ENCODE results near the gene FAM221B.

FAM221B gene

DNA sequence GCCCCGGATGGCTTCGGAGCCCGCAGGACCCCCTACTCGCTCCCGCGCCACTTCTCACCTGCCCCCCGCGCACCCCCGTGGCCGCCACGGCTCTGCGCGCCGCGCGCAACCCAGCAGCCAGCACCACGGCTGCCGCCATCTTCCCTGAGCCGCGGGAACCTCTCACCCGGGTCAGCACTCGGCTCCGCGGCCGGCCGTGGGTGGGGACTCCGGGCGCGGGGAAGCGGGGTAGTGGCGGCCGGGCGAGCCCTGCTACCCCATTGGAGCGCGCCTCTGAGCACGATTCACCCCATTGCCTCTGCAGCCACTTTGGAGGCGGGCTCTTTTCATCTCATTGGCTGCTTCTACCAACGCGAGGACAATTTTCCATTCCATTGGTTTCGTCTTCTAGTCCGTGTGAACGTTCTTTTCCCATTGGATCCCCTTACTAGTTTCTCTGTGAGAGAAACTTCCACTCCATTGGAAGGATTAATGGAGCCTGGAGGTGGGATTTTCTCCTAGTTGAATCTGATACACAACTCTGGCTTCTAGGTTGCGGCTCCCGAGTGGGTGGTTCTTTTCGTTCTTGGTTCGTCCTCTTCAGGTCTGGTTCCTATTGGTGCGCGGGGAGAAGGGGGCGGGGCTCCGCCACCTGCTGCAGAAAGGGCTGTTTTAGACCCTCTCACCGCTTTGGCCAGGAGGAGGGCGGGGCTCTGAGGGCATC is 13.5 kb downstream of the FAM221B start, which contains the start of gene HINT2:
TSS of gene HINT2 (minus strand) at position 202 of the 703 bp plus-strand sequence. CDS start at position 139, 63 bp downstream.
- peak; percentile 100 for DNase-seq

DNA sequence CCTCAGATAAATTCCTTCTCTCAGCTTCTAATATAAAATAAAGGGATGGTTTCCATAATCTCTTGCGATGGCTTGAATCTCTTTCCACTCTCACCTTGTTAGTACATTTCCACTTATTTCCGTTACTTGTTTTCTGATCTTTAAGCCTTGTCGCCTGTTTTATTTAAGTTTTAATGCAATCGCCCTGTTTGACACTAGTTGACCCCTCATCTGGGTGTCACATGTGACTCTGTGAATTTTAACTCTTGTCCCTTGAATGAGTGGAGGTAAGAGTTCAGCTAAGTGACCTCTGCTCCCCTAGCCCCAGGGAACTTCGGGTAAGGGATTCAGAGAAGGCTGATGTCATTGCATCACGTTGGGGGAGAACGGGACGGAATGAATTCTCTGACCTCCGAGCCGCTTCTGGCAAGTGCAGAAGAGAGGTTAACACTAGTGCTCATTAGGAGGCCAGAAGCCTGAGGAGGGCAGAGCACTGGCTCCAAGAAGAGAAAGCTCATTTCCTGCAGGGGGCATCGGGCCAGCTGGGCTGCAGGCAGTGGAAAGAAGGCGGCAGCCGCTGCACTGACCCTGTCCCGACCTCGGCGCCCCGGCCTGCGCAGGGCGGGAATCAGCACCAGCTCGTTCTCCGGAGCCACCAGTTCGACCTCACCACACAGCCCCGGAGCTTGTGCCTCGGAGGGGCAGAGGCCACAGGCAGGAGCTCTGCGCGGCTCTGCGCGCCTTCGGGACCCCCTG is 14.3 kb downstream of the FAM221B start:
- DNase-seq, result peak; percentile 75

DNA sequence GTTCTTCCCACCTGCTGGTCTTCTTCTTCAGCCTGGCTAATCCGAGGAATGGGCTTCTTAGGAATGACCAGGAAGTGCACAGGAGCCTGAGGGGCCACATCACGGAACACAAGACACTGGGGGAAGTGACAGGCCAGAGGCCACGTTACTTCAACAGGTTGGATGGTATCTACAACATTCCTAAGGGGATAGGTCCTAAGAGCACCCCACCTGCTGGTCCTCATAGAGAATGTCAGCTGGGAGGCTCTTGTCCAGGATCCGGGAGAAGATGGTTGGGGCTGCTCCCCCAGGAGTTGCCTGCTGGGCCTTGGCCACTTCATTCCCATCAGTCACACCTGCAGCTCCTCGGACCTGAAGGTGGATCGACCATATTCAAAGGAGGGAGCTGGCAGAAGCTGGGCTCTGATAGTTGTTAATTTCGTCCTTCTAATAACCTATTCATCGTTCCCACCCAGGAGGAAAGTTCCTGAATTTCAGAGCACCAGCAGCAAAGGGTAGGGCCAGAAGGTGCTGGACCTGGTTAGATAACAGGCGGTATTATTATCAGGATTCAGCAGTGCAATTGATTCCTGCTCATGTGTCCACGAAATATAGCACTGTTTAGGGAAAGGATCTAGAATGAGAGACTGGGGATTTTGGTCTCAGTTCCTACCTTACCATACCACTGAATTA is 15.0 kb downstream of the FAM221B start:
- peak; percentile 58 for DNase-seq

DNA sequence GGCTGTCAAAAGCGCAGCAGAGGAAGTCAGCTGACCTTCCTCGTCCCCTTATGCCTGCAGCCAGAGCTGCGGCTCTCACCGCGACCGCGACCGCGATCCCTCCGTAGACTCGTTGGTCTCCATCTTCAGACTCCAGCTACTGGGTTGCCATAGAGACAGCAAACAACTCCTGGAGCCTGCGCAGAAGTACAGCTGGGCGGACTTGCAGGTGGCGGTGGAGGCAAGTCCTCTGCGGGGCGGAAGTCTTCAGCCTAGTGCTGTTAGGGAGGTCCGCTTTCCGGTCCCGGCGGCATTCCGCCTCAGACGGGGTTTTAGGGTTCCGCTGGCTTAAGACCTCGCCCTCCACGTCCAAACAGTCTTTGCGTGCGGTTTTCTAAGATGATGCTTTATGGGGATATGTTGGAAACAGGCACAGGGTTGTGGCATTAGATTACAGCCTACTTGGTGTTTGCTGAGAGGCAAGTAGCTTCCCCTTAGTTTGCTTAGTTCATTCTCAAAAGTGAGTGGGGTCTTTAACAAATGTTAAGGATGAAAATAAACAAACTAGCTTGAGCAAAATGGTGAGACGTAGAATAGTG is 16.4 kb downstream of the FAM221B start, which contains the start of gene SPAG8:
TSS of gene SPAG8 (minus strand) at position 238 of the 578 bp plus-strand sequence. CDS start at position 123, 115 bp downstream.
- DNase-seq, result peak; percentile 99

DNA sequence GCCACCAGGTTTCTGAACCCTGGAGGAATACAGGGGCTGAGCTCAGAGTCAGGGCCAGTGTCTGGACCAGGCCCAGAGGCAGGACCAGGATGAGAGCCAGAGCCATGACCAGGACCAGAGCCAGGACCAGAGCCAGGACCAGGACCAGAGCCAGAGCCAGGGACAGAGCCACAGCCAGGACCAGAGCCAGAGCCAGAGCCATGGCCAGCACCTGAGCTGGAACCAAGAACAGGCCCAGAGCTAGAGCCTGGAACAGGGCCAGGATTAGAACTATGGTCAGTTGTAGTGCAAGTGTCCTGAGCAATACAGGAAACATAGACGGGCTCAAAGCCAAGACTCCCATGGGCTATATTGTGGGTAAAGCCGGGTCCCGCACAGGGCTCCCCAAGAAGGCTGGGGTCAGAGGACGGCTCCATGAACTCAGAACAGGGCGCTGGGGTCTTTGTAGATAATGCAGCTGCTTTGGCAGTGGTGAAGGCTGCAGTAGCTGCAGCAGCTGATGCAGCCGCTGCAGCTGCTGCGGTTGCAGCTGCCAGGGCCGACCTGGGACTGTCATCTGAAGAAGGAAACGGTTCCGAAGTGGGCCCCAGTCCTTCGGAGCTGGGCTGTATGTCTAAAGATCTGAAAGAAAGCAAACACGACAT is 17.0 kb downstream of the FAM221B start:
- no peak for DNase-seq

DNA sequence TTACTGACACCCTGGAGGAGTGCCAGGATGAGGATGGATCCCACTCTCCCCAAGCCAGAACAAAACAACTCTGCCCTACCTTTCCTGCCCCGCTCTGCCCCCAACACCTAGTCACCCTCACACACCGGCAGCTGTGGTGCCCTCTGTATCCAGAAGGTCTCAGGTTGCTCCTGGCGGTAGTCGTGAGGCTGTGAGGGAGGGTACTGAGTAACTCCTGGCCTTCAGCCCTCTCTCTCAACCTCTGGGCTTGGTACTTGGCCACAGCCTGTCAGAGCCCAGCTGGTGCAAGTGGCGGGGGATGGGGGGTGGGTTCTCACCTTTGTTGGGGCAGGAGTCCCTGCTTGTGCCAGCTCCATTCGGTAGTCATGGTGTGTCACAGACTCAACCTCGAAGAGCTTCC is 18.4 kb downstream of the FAM221B start:
- DNase-seq, result no peak

DNA sequence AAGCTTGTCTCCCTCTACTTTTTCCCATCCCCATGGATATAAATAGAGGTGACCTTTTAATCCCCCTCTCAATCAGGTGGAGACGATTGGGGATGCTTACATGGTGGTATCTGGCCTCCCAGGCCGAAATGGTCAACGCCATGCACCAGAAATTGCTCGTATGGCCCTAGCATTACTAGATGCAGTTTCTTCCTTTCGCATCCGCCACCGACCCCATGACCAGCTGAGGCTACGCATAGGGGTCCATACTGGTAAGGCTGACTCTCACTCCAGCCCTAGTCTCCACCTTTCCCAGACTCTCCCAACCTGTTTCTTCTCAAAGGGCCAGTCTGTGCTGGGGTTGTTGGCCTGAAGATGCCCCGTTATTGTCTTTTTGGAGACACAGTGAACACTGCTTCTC is 20.1 kb downstream of the FAM221B start:
- no peak for DNase-seq

DNA sequence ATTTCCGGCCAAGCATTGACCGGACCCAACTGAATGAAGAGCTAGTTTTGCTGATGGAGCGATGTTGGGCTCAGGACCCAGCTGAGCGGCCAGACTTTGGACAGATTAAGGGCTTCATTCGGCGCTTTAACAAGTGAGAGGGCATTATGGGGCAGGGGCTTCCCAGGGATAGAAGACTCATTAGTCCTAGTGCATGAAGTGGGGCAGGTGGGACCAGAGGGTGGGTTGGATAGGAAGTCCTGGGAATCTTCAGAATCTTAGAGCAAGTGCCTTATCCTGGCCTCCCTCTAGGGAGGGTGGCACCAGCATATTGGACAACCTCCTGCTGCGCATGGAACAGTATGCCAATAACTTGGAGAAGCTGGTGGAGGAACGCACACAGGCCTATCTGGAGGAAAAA is 22.4 kb downstream of the FAM221B start:
- no peak for DNase-seq

DNA sequence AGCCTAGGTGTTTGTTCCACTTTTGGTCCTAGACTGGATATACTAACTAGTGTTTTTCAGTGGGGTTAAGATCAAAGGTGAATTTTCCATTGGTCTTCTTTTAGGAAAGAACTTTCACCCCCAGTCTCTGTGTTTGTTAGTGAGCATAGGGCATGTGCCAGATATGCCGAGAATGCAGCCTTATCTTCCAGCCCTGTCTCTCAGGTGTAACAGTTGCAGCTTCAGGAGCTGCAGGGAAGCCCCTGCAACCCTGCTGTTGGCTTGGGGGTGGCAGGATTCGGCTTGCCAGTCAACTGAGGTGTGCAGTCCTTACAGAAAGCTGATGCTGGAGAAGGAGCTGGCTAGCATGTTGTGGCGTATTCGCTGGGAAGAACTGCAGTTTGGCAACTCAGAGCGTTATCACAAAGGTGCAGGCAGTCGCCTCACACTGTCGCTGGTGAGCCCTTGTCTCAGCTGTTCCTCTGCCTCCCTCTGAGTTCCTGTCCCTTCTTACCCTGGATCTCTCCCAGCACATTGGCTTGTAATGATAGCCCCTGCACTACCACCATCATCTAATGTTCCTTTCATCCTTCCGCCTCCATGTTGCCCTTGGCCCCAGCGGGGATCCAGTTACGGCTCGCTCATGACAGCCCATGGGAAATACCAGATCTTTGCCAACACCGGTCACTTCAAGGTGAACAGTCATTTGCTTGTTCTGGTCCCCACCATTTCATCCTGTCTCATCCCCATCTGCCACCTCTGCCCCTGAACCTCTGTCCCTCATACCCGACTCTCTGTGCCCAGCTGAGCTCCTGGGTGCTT is 27.0 kb downstream of the FAM221B start:
- DNase-seq, result no peak

DNA sequence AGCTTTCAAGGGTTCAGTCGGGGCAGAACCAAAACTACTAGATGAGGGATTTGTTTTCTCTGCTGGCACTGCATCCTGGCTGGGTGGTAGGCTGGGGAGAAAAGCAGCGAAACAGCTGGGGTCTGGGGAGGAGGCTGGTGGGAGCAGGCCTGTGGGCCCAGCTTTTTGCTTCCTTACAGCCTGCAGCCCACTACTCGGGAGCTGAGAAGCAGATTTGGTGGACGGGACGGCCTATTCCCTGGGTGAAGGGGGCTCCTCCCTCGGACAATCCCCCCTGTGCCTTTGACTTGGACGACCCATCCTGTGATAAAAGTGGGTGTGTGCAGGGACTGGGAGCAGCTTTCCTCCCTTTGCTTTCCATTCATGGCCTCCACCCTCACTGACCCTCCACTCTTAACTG is 28.0 kb downstream of the FAM221B start:
- no peak for DNase-seq

DNA sequence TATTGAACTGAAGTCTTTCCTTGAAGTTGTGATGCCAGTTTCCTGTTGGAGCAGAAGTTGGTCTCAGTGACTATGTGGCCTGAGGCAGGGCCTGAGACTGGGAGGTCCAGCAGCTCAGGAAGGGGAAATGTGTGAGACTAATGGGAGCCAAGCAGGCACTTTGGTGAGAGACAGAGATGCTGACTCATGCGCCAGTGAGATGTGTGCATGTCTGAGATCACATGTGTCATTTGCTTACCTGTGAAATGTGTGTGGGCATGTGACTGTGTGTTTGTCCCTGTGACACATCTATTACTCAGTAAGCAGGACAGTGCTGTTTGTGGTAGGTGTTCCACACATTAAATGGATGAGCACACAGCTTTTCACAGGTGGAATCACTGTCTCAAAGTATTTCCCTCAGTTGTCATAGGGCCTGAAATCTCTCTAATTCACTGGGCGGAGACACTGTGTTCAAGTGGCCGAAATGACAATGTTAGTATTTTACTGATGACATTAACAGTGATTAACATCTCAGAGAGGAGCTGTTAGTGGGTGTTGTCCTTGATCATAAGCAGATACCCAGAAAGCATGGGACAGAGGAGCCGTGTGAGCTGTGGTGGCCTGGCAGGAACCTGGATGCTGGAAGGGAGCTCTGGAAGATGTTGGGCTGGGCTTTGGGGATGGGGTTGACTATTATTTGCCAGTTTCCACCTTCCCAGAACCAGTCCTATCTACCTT is 29.7 kb downstream of the FAM221B start:
- DNase-seq, result no peak

DNA sequence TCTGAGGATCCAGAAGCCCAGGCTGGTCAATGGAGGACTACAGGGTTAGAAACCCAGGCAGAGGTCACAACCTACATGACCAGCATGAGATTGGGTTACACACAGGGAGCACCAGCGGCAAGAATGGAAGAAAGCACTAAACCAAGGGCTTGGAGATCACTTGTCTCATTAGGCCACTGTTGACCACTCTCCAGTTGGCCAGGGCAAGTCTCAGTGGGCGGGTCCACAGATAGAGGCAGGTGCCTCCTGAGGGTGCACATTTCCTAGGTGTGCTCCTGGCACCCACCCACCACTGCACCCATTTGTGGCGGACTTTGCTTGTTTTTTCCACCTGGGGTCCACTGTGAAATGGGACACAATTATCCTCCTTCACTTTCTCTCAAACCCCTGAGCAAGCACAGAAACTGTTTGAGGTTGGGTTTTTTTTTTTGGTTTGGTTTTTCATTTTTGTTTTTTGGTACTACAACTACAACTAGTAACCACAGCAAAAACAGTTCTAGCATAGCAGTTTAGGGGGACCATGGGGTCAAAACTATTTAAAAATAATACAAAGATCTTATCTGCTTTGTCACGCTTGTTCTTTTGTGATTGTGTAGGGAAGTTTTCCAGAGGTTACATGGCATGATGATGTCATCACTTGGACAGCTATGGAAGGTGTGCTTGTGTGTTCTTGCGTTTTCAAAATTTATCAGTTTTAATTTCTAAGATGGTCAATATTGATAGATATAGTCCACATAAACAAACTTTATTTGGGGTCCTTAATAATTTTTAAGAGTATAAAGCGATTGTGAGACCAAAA is 31.0 kb downstream of the FAM221B start:
- DNase-seq, result no peak

DNA sequence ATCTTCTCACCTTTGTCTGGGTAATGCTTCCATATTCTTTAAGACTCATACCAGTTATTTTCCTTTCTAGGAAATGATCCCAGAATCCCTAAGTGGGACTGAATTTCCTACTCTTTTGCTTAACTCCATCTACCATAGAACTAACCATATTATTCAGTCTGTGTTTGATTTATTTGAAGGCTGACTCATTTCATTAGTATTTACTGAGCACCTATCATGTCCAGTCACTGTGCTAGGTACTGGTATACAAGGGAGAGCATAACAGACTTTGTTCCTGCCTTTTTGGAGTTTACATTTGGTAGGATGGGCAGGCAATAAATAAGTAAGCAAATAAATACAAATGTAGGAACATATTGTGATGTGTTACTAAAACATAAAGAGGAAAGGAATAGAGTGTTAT is 32.8 kb downstream of the FAM221B start:
- no peak for DNase-seq

DNA sequence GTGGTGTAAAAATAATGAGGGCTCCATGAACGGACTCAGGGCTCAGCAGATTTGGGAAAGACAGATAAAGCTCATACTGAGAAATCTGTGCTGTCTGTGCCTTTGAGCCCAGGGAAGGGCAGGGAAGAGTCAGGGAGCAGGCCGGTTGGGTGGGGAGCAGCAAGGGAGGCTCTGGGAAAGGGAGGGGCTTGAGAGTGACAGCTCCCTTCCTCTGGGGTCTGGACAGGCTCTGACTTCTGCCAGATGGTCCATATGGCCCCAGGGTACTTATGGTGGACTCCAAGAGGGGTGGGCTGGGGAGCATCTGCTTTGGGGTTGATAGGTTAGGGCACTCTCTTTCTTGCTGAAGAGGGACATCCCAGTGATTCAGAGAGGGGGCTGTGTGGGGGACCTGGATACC is 35.1 kb downstream of the FAM221B start:
- no peak for DNase-seq

DNA sequence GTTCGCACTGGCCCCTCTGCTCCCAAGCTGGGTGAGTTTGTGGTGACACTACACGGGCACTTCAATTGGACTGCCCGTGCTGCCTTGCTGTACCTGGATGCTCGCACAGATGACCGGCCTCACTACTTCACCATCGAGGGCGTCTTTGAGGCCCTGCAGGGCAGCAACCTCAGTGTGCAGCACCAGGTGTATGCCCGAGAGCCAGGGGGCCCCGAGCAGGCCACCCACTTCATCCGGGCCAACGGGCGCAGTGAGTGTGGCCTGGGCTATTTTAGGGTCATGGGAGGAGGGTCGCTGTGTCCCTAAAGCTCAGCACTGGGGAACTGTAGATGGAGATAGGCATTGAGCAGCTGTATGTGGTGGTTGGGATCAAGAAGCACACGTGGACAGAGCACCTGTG is 35.7 kb downstream of the FAM221B start:
- DNase-seq, result no peak

DNA sequence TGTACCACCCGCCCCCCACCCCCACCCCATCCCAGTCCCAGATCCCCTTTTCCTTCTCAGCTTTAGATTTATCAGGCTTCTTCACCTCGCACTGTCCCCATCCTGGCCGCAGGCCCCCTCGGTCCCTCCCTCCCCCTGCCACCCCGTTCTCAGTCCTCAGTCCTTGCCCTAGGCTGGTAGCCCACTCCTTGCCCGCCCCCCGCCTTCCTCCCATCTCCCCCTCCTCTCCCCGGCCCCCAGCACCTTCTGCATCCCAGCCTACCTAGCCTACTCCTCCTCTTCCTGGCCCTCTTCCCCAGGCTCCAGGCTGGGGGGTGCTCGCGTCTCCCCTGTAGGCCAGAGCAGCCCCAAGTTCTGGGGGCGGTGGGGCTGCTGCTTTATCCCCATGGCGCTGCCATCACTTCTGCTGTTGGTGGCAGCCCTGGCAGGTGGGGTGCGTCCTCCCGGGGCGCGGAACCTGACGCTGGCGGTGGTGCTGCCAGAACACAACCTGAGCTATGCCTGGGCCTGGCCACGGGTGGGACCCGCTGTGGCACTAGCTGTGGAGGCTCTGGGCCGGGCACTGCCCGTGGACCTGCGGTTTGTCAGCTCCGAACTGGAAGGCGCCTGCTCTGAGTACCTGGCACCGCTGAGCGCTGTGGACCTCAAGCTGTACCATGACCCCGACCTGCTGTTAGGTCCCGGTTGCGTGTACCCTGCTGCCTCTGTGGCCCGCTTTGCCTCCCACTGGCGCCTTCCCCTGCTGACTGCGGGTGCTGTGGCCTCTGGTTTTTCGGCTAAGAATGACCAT is 36.3 kb downstream of the FAM221B start:
- no peak for DNase-seq

DNA sequence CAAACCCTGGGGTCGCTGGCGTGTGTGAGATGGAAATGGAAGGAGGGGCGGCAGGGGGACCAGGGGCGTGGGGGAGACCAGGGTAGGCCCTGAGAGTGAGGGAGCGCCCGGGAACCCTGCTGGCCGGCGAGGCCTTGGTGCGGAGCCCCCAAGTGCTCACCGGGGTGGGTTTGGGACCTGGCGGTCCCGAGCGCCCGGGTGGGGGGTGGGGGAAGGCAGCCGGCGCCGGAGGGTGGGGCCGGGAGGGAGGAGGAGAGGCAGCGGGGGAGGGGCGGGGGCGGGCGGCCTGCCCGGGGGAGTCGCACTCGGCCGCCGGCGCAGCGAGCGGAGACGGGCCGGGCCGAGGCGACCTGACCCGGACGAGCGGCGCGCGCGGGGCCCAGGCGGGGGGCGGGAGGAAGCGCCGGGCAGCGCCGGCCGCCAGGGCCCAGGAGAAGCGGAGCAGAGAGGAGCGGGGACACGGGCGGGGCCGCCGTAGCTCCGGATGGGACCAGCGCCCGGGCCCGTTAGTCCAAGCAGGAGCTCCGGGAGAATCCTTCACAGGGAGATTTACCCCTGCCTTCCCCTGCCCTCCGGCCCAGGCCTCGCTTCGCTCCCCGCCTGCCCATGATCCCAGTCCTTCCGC is 37.1 kb downstream of the FAM221B start, which contains the start of gene NPR2:
TSS of gene NPR2 (plus strand) at position 295 of the 625 bp plus-strand sequence. CDS start 818 bp downstream, outside the sequence.
- DNase-seq, result no peak

DNA sequence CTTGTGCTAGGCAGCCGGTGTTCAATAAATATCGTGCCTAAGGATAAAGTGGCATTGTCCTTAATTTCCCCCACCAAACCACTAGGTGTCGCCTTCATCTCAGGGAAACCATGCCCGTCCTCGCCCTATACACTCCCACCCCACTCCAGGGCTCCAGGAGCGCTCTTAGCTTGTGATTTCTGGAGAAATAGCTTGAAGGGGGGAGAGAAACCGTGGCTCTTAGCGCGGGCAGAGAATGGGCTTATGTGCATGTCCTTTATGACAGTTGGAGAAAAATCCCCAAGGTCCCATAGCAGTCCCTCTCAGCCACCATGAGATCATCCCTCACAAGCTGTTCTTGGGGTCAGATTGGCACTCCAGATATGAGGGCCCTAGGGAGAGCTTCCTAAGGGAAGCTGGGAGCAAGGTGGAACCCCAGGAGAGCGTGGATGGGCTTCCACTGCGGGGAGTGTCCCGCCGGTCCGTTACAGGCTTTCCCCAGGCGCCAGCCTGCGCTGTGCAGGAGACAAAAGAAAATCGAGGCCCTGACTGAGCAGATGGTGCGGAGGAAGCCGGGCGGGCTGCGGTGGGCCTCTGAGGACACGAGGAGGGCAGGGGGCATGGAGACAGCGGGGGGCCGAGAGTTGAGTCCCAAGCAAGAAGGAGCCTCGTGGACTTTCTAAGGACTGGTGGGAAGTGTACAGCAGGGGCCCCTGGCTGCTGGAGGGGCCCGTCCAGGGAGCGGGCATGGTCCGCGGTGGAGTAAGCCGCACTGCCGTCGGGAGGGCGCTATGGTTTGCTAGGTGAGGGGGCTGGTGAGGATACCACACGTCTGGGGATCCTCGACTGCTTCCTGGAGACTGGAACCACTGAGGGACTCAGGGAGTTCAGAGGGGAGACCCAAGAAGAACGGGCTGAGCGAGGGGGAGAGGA is 37.9 kb downstream of the FAM221B start:
- DNase-seq, result peak; percentile 68
